ENCODE measurements around the gene MTMR4. TPM values are rescaled to one million over a fixed set of nuclear protein-coding genes. Genes with fewer than 3 reads are reported as not detected.

Gene MTMR4
- total RNA-seq, 1 experiment from 2014 or later, result 67.2 TPM

- DNase-seq (ENCODE audit: low read depth, low spot score) (no peak), ATAC-seq (no peak)
- POLR2A ChIA-PET, result interaction anchor here (0.9 to 3.4 kb wide), 2 partner anchors 92 to 119 kb away, joined by 4 to 33 read pairs; no protein-coding TSS in a partner anchor
- Histone ChIP-seq H3K79me2 (ENCODE audit: insufficient read depth, low read length) (no peaks in the 10 kb centered on the region), H3K27me3 (ENCODE audit: insufficient read depth, low read length) (no peaks in the 10 kb centered on the region), H4K20me1 (ENCODE audit: insufficient read depth) (no peaks in the 10 kb centered on the region), H3K9me2 (ENCODE audit: insufficient read depth) (no peaks in the 10 kb centered on the region), H3K36me3 (ENCODE audit: control insufficient read depth in 1 of 2, insufficient read depth in 2 of 2, low read length in 2 of 2) (no peaks in the 10 kb centered on the region), H3K9ac (ENCODE audit: low read length) (no peak overlapping the region), H3K9me3 (ENCODE audit: control insufficient read depth in 1 of 2, insufficient read depth in 1 of 2, low read depth in 1 of 2, low read length in 2 of 2) (no peaks in the 10 kb centered on the region), H3K4me2 (ENCODE audit: low read length) (no peak overlapping the region), H3K4me3 (replicated peaks in 1 of 2; ENCODE audit: low read depth in 1 of 2, low read length in 2 of 2) (no peak overlapping the region), H3K4me1 (ENCODE audit: control insufficient read depth in 1 of 2, insufficient read depth in 2 of 2, low read length in 2 of 2) (peaks cover 14 to 34% of the 10 kb centered on the region in 2 experiments), H2AFZ (ENCODE audit: low read depth, low read length, poor library complexity, severe bottlenecking) (no peak overlapping the region), H3K27ac (ENCODE audit: low read depth, low read length) (no peak overlapping the region)
- RAD21 ChIA-PET (ENCODE audit: low non-redundant PET in 1 of 2, low total read pairs in 2 of 2, uncharacterized antibody in 2 of 2, unreplicated experiment in 2 of 2), result no interaction called here
- intact Hi-C loops (cut with micrococcal nuclease), result no loop called here
- no peak for TF ChIP-seq ATF3 (IDR thresholded peaks at IDR 0.05)
- no peak for TF ChIP-seq FOSL1 (IDR thresholded peaks at IDR 0.05; ENCODE audit: low read depth)
- no peak for TF ChIP-seq SRF (IDR thresholded peaks at IDR 0.05; ENCODE audit: low read depth)
- no peak for TF ChIP-seq POLR2AphosphoS5 (IDR thresholded peaks at IDR 0.05; ENCODE audit: low read depth, low read length)
- TF ChIP-seq CEBPB (IDR thresholded peaks at IDR 0.05; ENCODE audit: low read depth), result no peak
- TF ChIP-seq REST (IDR thresholded peaks at IDR 0.05; ENCODE audit: low read depth), result no peak
- TF ChIP-seq ELF1 (IDR thresholded peaks at IDR 0.05; ENCODE audit: borderline replicate concordance, low read depth), result no peak
- no peak for TF ChIP-seq SIN3A (IDR thresholded peaks at IDR 0.05; ENCODE audit: low read depth)
- no peak for TF ChIP-seq RAD21 (IDR thresholded peaks at IDR 0.05; ENCODE audit: low read depth)
- BruUV-seq (replicated peaks), result no TSS peak
- CTCF ChIA-PET, result interaction anchor here (1.0 to 2.8 kb wide), 2 partner anchors 11 to 16 kb away, joined by 3 to 11 read pairs; no protein-coding TSS in a partner anchor
Measured at GRCh38 chr17:58539698-58540097, 25.3 kb upstream of the MTMR4 start.
